Lower leg skin (tissue), 3 donors: ENCODE results near the gene MYH15.

Experiments
- POLR2A ChIP-seq, 2 donors: fragments of 450-650 bp; IDR thresholded peaks; one replicate each; pipeline ENCODE4 v1.6.1; 2016 to 2017; ENCODE audit warnings: antibody characterized with exemption in 2 of 2, mild to moderate bottlenecking in 1 of 2, moderate library complexity in 1 of 2
- TF ChIP-seq, protein P1 (sequence below), 3 donors: fragments of 450-650 bp; IDR thresholded peaks; one replicate each; pipeline ENCODE4 v1.5.1; 2016; ENCODE audit warnings: antibody characterized with exemption in 3 of 3, mild to moderate bottlenecking in 3 of 3, moderate library complexity in 2 of 3

GRCh38 chr3:108486941-108487340 lies 23.5 kb downstream of the MYH15 start:
- TF ChIP-seq, protein P1, sequence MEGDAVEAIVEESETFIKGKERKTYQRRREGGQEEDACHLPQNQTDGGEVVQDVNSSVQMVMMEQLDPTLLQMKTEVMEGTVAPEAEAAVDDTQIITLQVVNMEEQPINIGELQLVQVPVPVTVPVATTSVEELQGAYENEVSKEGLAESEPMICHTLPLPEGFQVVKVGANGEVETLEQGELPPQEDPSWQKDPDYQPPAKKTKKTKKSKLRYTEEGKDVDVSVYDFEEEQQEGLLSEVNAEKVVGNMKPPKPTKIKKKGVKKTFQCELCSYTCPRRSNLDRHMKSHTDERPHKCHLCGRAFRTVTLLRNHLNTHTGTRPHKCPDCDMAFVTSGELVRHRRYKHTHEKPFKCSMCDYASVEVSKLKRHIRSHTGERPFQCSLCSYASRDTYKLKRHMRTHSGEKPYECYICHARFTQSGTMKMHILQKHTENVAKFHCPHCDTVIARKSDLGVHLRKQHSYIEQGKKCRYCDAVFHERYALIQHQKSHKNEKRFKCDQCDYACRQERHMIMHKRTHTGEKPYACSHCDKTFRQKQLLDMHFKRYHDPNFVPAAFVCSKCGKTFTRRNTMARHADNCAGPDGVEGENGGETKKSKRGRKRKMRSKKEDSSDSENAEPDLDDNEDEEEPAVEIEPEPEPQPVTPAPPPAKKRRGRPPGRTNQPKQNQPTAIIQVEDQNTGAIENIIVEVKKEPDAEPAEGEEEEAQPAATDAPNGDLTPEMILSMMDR (IDR thresholded peaks at IDR 0.05), result no peak
- no peak for TF ChIP-seq POLR2A (IDR thresholded peaks at IDR 0.05)
